K562 (cell line): ENCODE measurements around the gene THYN1. TPM values are rescaled to one million over a fixed set of nuclear protein-coding genes. Genes with fewer than 3 reads are reported as not detected.
A peak's percentile ranks its signal among the peaks of the same experiment; 100 is the strongest.

Experiments
- ATAC-seq: fragments of 200-7000 bp; cut with Tn5 transposase; 3 replicates; pipeline ENCODE4 v1.9.1; 2020; ENCODE audit warnings: moderate library complexity
- BruUV-seq: library from RNA; stranded (reverse); fragments of 400-500 nt; replicated peaks from 2 replicates; lab custom pipeline; 2021; lab: Mats Ljungman, UMichigan
- CTCF ChIA-PET: fragments of 300-600 bp; formaldehyde crosslinking; extraction: SDS; loops from one replicate; lab custom pipeline; 2021; ENCODE audit warnings: low intra/inter-chr PET ratio; lab: Yijun Ruan, JAX
- POLR2A ChIA-PET: fragments of 300-600, 350-650 bp; sonication (Branson Sonifier 250); formaldehyde crosslinking; extraction: SDS; loops from one replicate; lab custom pipeline; 2021; ENCODE audit warnings: antibody characterized with exemption, inconsistent platforms; lab: Yijun Ruan, JAX
- DNase-seq, 4 experiments: peaks; one replicate each; pipeline versions ENCODE4 v3.0.0 to v3.0.0-alpha.2; 2011 to 2018; ENCODE audit warnings: low spot score in 3 of 4, mixed read lengths in 3 of 4; ENCODE audit errors: extremely low read depth in 1 of 4
- FAIRE-seq: peaks from 2 replicates; lab custom pipeline; 2011; peaks lifted over from hg19 to GRCh38; lab: Jason Lieb, UNC
- H2AFZ ChIP-seq: 2 replicates; pipeline ENCODE4 v1.6.0; 2011; ENCODE audit warnings: low read depth, low read length, control low read depth, inconsistent platforms
- H3K27ac ChIP-seq: fragments of 200-600 bp; 3 replicates; pipeline ENCODE4 v1.8.0; 2011; ENCODE audit warnings: low read depth, mild to moderate bottlenecking, control low read depth, inconsistent platforms, low read length, moderate library complexity, mixed read lengths; ENCODE audit errors: extremely low read depth
- H3K27me3 ChIP-seq, 2 experiments: fragments of 300-600 bp in 1 of 2; 2 replicates in 1 of 2; 3 replicates in 1 of 2; pipeline versions ENCODE4 v1.6.0 to v1.8.0; 2011; ENCODE audit warnings: inconsistent platforms in 2 of 2, low read length in 2 of 2, mild to moderate bottlenecking in 1 of 2, mixed read lengths in 1 of 2, moderate library complexity in 1 of 2; ENCODE audit not compliant: control insufficient read depth in 2 of 2, insufficient read depth in 2 of 2
- H3K36me3 ChIP-seq: fragments of 300-600 bp; 3 replicates; pipeline ENCODE4 v1.8.0; 2011; ENCODE audit warnings: mild to moderate bottlenecking, low read length, inconsistent platforms; ENCODE audit not compliant: control insufficient read depth, insufficient read depth
- H3K4me1 ChIP-seq, 2 experiments: fragments of 200-600 bp in 1 of 2; replicated peaks in 1 of 2; 2 replicates in 1 of 2; 3 replicates in 1 of 2; pipeline versions ENCODE4 v1.5.1 to v1.8.0; 2011; ENCODE audit warnings: inconsistent platforms in 2 of 2, low read length in 2 of 2, mild to moderate bottlenecking in 1 of 2, mixed read lengths in 1 of 2, moderate library complexity in 1 of 2; ENCODE audit not compliant: control insufficient read depth in 2 of 2, insufficient read depth in 2 of 2
- H3K4me2 ChIP-seq: 2 replicates; pipeline ENCODE4 v1.6.1; 2011; ENCODE audit warnings: low read length, control low read depth, inconsistent platforms, mixed read lengths; ENCODE audit not compliant: insufficient read depth
- H3K4me3 ChIP-seq: fragments of 200-600 bp; sonication (generic), shearing (Covaris generic); 2 replicates; pipeline ENCODE4 v1.5.1; 2016; ENCODE audit warnings: control low read depth, inconsistent platforms
- H3K79me2 ChIP-seq: fragments of 200-600 bp; 3 replicates; pipeline ENCODE4 v1.8.0; 2011; ENCODE audit warnings: low read length, inconsistent platforms; ENCODE audit not compliant: control insufficient read depth, insufficient read depth
- H3K9ac ChIP-seq, 2 experiments: 2 replicates each; pipeline versions ENCODE4 v1.6.0 to v1.6.1; 2011; ENCODE audit warnings: low read depth in 2 of 2, low read length in 2 of 2, control low read depth in 1 of 2, inconsistent platforms in 1 of 2, mild to moderate bottlenecking in 1 of 2, mixed read lengths in 1 of 2; ENCODE audit not compliant: insufficient read depth in 1 of 2
- H3K9me1 ChIP-seq: one replicate; pipeline ENCODE4 v1.6.0; 2011; ENCODE audit warnings: inconsistent platforms, mild to moderate bottlenecking, low read length, moderate library complexity; ENCODE audit not compliant: control insufficient read depth, insufficient read depth
- H3K9me3 ChIP-seq: replicated peaks from 2 replicates; pipeline ENCODE4 v1.5.1; 2011; ENCODE audit warnings: low read depth, low read length, inconsistent platforms; ENCODE audit not compliant: control insufficient read depth, insufficient read depth
- H4K20me1 ChIP-seq: replicated peaks from 2 replicates; pipeline ENCODE4 v1.6.1; 2011; ENCODE audit warnings: low read length, inconsistent platforms, mixed read lengths; ENCODE audit not compliant: control insufficient read depth, insufficient read depth
- E2F6 ChIP-seq, 2 experiments: IDR thresholded peaks; 2 replicates each; pipeline ENCODE4 v1.6.1; 2011; ENCODE audit warnings: borderline replicate concordance in 1 of 2, control low read depth in 1 of 2, low read depth in 1 of 2, low read length in 1 of 2, mild to moderate bottlenecking in 1 of 2, mixed read lengths in 1 of 2, moderate library complexity in 1 of 2; ENCODE audit not compliant: insufficient read depth in 1 of 2, insufficient read length in 1 of 2, poor library complexity in 1 of 2, severe bottlenecking in 1 of 2; ENCODE audit errors: extremely low read depth in 1 of 2
- FOXK2 ChIP-seq, 2 experiments: fragments of 450-650 bp; IDR thresholded peaks in 1 of 2; conservative IDR thresholded peaks in 1 of 2; 2 replicates each; pipeline ENCODE4 v1.6.1; 2016; ENCODE audit warnings: low read depth in 2 of 2, mild to moderate bottlenecking in 1 of 2
- KLF13 ChIP-seq: fragments of 450-650 bp; IDR thresholded peaks from 2 replicates; pipeline ENCODE4 v1.6.1; 2016; ENCODE audit warnings: missing genetic modification characterization, low read depth, mild to moderate bottlenecking, missing compliant biosample characterization, moderate library complexity, borderline replicate concordance
- ZNF174 ChIP-seq: fragments of 250-450 bp; sonication (Bioruptor Pico); IDR thresholded peaks from 2 replicates; pipeline ENCODE4 v1.4.0; 2020; ENCODE audit warnings: mild to moderate bottlenecking
- ZZZ3 ChIP-seq: fragments of 450-650 bp; IDR thresholded peaks from 2 replicates; pipeline ENCODE4 v1.6.1; 2016; ENCODE audit warnings: antibody characterized with exemption, mild to moderate bottlenecking, moderate library complexity
- WGBS: fragments of 100-300 bp; shearing (Covaris generic); methylation state at CpG from one replicate; pipeline ENCODE4 v1.1.6; 2016; ENCODE audit warnings: low coverage, mixed read lengths; ENCODE audit not compliant: insufficient coverage; ENCODE audit errors: missing lambda C conversion rate; 5-methylcytosine and 5-hydroxymethylcytosine counted together
- in situ Hi-C: fragments of 300-500 bp; cut with MboI; formaldehyde crosslinking; loops from 4 replicates; pipeline ENCODE4 v1.15.0; 2018; ENCODE audit warnings: inconsistent platforms, mixed read lengths
- intact Hi-C: fragments of 100-400 bp; cut with micrococcal nuclease; formaldehyde crosslinking; loops from 2 replicates; pipeline ENCODE4 v1.14.2; 2022
- polyA plus RNA-seq, 8 experiments: library from polyadenylated mRNA; depleted of rRNA in 4 of 8; stranded (reverse) in 5 of 8; unstranded in 3 of 8; fragments of >200 nt; fragmentation: Nextera tagmentation in 2 of 8; fragmentation: Illumina TruSeq in 1 of 8; extraction: Ambion mirVana in 2 of 8; extraction: Trizol in 1 of 8; gene quantifications; 2 replicates each; pipeline versions ENCODE4 v1.2.1 to v1.2.3, GENCODE V29; 2011 to 2014; ENCODE audit warnings: inconsistent platforms in 1 of 8, missing spikeins in 1 of 8
- total RNA-seq, 7 experiments: library from RNA; depleted of rRNA in 6 of 7; stranded (reverse); fragments of >200 nt in 6 of 7; fragmentation: Illumina TruSeq in 2 of 7; extraction: Trizol in 2 of 7; gene quantifications; 2 replicates each; pipeline versions ENCODE4 v1.2.1 to v1.2.3, GENCODE V29; 2011 to 2021; ENCODE audit warnings: low replicate concordance in 1 of 7

THYN1 gene
- total and polyA plus RNA-seq, 9 of the 15 experiments (the other 6 are each of a cell fraction or from before 2014, with no cell fraction given) = 54.9 to 279 (median 104) TPM

- peaks cover 10 to 30% of the 10 kb centered on the region in 2 experiments; a peak in 4 of 5 replicates for H3K27me3 ChIP-seq
- peaks cover 12% of the 10 kb centered on the region; the same call in 1 of the 3 replicates for H3K36me3 ChIP-seq
- H3K27ac ChIP-seq = no peak overlapping the region
- intact Hi-C loops = no loop called here
- no peak overlapping the region for H3K4me2 ChIP-seq
- H3K4me3 ChIP-seq = no peak overlapping the region
- 44% methylated on average over 5 of the region's 5 CpGs for WGBS
- no peaks in the 10 kb centered on the region for H3K9me3 ChIP-seq
- H3K4me1 ChIP-seq = peaks cover 0 to 3% of the 10 kb centered on the region in 2 experiments; a peak in 2 of 5 replicates
- FAIRE-seq (no peak), DNase-seq (no peak), ATAC-seq (no peak)
- H3K9ac ChIP-seq = no peak overlapping the region
- H4K20me1 ChIP-seq = no peaks in the 10 kb centered on the region
- TF ChIP-seq KLF13 (tag) (no peak), ZNF174 (CRISPR knock-in tag) (no peak), ZZZ3 (no peak), E2F6 (IDR thresholded peaks at IDR 0.05; ENCODE audit: borderline replicate concordance in 1 of 2, extremely low read depth in 1 of 2, insufficient read depth in 1 of 2, insufficient read length in 1 of 2, low read depth in 1 of 2, low read length in 1 of 2, poor library complexity in 1 of 2, severe bottlenecking in 1 of 2) (peak in 1 of 2 experiments; percentile 62), FOXK2 (conservative IDR thresholded peaks at IDR 0.05 in 1 of 2, IDR thresholded peaks at IDR 0.05 in 1 of 2; ENCODE audit: low read depth in 2 of 2) (no peak)
- H3K9me1 ChIP-seq = no peaks in the 10 kb centered on the region
- in situ Hi-C loops = no loop called here
- H3K79me2 ChIP-seq = no peaks in the 10 kb centered on the region
- POLR2A ChIA-PET = interaction anchor here (1.0 kb wide), 1 partner anchor 16 kb away, joined by 5 read pairs; no protein-coding TSS in a partner anchor
- no TSS peak for BruUV-seq
- no peak overlapping the region for H2AFZ ChIP-seq
- CTCF ChIA-PET = no interaction called here
Measured at GRCh38 chr11:134267461-134267860, 14.3 kb upstream of the THYN1 start.
